Fibroblast of villous mesenchyme (primary cell): Measurements from ENCODE around the gene DDX49. TPM values are rescaled to one million over a fixed set of nuclear protein-coding genes. Genes with fewer than 3 reads are reported as not detected.
A peak's percentile ranks its signal among the peaks of the same experiment; 100 is the strongest.

Experiments
- DNase-seq: peaks from one replicate; pipeline ENCODE4 v3.0.0-alpha.2; 2010; ENCODE audit warnings: low read depth
- H3K4me3 ChIP-seq: 2 replicates; pipeline ENCODE4 v1.5.1; 2011; ENCODE audit warnings: low read depth, mild to moderate bottlenecking, low read length
- CTCF ChIP-seq: IDR thresholded peaks from 2 replicates; pipeline ENCODE4 v1.5.1; 2012; ENCODE audit warnings: low read depth, mild to moderate bottlenecking, low read length; ENCODE audit not compliant: insufficient read depth
- total RNA-seq: library from RNA; depleted of rRNA; stranded (reverse); fragments of >200 nt; gene quantifications from 2 replicates; pipeline ENCODE4 v1.2.3, GENCODE V29; 2012

The DDX49 gene
- total RNA-seq, 1 donor: 48.4 TPM

GRCh38 chr19:18889949-18890745, 29.4 kb upstream of the DDX49 start:
- no peak overlapping the region for H3K4me3 ChIP-seq
- TF ChIP-seq CTCF: no peak
- DNase-seq: no peak

GRCh38 chr19:18893587-18894253, 25.8 kb upstream of the DDX49 start:
- no peak for DNase-seq
- no peak overlapping the region for H3K4me3 ChIP-seq
- no peak for TF ChIP-seq CTCF

GRCh38 chr19:18894254-18895037, 25.1 kb upstream of the DDX49 start:
- DNase-seq: no peak
- no peak overlapping the region for H3K4me3 ChIP-seq
- no peak for TF ChIP-seq CTCF

- peak; percentile 39 for DNase-seq
- peak; percentile 36 for TF ChIP-seq CTCF
Observed at GRCh38 chr19:18895038-18895823, 24.3 kb upstream of the DDX49 start.

GRCh38 chr19:18895824-18896341, 23.6 kb upstream of the DDX49 start, which contains the start of gene CERS1:
CERS1 (minus strand) TSS chr19:18896158; CDS start chr19:18896072, 86 bp downstream.
- peak; percentile 10 for DNase-seq
- H3K4me3 ChIP-seq: peak within 1 kb of the TSS; percentile 53
- TF ChIP-seq CTCF: no peak

More at GRCh38 chr19:18895038-18895823, 24.3 kb upstream of the DDX49 start:
- H3K4me3 ChIP-seq: peak overlapping the region; percentile 53

GRCh38 chr19:18896421-18896841, 23.1 kb upstream of the DDX49 start:
- no peak for DNase-seq

More at GRCh38 chr19:18896421-18896841, 23.1 kb upstream of the DDX49 start:
- TF ChIP-seq CTCF: no peak
- no peak overlapping the region for H3K4me3 ChIP-seq
